Skeletal muscle satellite cell (primary cell): ENCODE data around the gene STUM.

ENCODE experiments used
- H3K27me3 ChIP-seq: 2 replicates; pipeline ENCODE4 v1.7.0; 2013; ENCODE audit warnings: low read length; ENCODE audit not compliant: control insufficient read depth, insufficient read depth
- H3K36me3 ChIP-seq: 2 replicates; pipeline ENCODE4 v1.7.0; 2013; ENCODE audit warnings: mild to moderate bottlenecking, control low read depth, low read length; ENCODE audit not compliant: insufficient read depth
- H3K4me1 ChIP-seq: 2 replicates; pipeline ENCODE4 v1.7.0; 2013; ENCODE audit warnings: low read length; ENCODE audit not compliant: control insufficient read depth, insufficient read depth
- H3K4me2 ChIP-seq: 2 replicates; pipeline ENCODE4 v1.7.0; 2013; ENCODE audit warnings: mild to moderate bottlenecking, low read length
- H3K4me3 ChIP-seq: 2 replicates; pipeline ENCODE4 v1.7.0; 2013; ENCODE audit warnings: low read length
- H3K9ac ChIP-seq: 2 replicates; pipeline ENCODE4 v1.7.0; 2013; ENCODE audit warnings: mild to moderate bottlenecking, low read depth, low read length, moderate library complexity
- H3K9me3 ChIP-seq: replicated peaks from 2 replicates; pipeline ENCODE4 v1.7.0; 2013; ENCODE audit warnings: mild to moderate bottlenecking, control low read depth, low read length

The STUM gene

GRCh38 chr1:226602186-226603021 is 53.8 kb downstream of the STUM start:
- peak overlapping the region; percentile 73 for H3K4me2 ChIP-seq
- peaks cover 17% of the 10 kb centered on the region for H3K4me1 ChIP-seq
- H3K27me3 ChIP-seq: peaks cover 42% of the 10 kb centered on the region
- peak overlapping the region; percentile 25 for H3K4me3 ChIP-seq
- H3K9me3 ChIP-seq: no peaks in the 10 kb centered on the region
- H3K9ac ChIP-seq: no peak overlapping the region
- H3K36me3 ChIP-seq: no peaks in the 10 kb centered on the region

GRCh38 chr1:226603022-226603857 is 54.7 kb downstream of the STUM start:
- Histone ChIP-seq H3K4me2 (peak overlapping the region; percentile 73), H3K36me3 (no peaks in the 10 kb centered on the region), H3K9ac (no peak overlapping the region), H3K9me3 (no peaks in the 10 kb centered on the region), H3K4me1 (peaks cover 17% of the 10 kb centered on the region), H3K4me3 (peak overlapping the region; percentile 25), H3K27me3 (peaks cover 37% of the 10 kb centered on the region)

- peaks cover 36% of the 10 kb centered on the region for H3K27me3 ChIP-seq
Measured at GRCh38 chr1:226603858-226604559, 55.4 kb downstream of the STUM start.

DNA sequence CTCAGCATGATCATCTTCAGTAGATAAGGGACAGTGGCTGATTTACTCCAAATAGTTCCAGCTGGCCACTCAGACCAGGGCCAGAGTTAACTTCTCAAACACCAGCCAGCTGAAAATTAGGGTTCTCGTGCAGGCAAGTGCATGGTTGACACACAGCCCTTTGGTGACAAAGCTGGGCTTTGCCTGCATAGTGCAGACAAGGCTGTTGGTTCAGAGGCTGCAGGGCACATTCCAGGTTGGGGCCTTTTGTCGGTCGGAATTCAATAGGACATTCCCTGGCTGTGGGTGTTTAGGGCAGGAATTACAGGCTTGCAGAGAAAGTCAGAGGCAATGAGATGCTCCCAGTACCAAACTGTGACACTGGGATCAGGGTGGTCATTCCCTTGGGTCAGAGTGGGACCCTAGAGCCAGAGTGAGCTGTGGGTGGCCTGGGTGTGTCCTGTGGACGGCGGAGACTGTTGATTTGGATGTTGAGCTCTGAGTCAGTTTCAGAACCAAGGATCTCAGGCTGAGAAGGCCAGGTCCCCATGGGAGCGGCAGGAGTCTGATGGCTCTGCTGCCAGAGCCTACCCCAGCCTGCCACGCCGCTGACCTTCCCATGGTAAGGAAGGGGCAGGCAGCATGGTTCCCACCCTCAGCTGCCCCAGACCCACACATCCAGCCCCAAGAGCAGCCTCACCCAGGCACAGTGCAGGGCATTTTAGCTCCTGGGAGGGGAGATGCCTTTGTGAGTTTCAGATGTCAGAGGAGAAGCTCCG is 56.2 kb downstream of the STUM start:
- H3K27me3 ChIP-seq: peaks cover 36% of the 10 kb centered on the region
- no peak overlapping the region for H3K4me3 ChIP-seq
- peaks cover 17% of the 10 kb centered on the region for H3K4me1 ChIP-seq
- no peaks in the 10 kb centered on the region for H3K9me3 ChIP-seq
- H3K4me2 ChIP-seq: no peak overlapping the region
- H3K36me3 ChIP-seq: no peaks in the 10 kb centered on the region
- H3K9ac ChIP-seq: no peak overlapping the region

More at GRCh38 chr1:226603858-226604559, 55.4 kb downstream of the STUM start:
- Histone ChIP-seq H3K36me3 (no peaks in the 10 kb centered on the region), H3K9ac (no peak overlapping the region), H3K4me2 (peak overlapping the region; percentile 73), H3K9me3 (no peaks in the 10 kb centered on the region), H3K4me3 (no peak overlapping the region), H3K4me1 (peaks cover 17% of the 10 kb centered on the region)

- Histone ChIP-seq H3K9me3 (no peaks in the 10 kb centered on the region), H3K4me3 (no peak overlapping the region), H3K9ac (no peak overlapping the region), H3K4me2 (no peak overlapping the region), H3K27me3 (peaks cover 37% of the 10 kb centered on the region), H3K36me3 (no peaks in the 10 kb centered on the region), H3K4me1 (peaks cover 17% of the 10 kb centered on the region)
Measured at GRCh38 chr1:226605318-226605950, 56.9 kb downstream of the STUM start.

- H3K4me1 ChIP-seq: peaks cover 17% of the 10 kb centered on the region
- no peaks in the 10 kb centered on the region for H3K36me3 ChIP-seq
- no peak overlapping the region for H3K4me3 ChIP-seq
- H3K4me2 ChIP-seq: no peak overlapping the region
- H3K9ac ChIP-seq: no peak overlapping the region
- no peaks in the 10 kb centered on the region for H3K9me3 ChIP-seq
- peaks cover 49% of the 10 kb centered on the region for H3K27me3 ChIP-seq
Measured at GRCh38 chr1:226606311-226607267, 58.0 kb downstream of the STUM start.

GRCh38 chr1:226607268-226607660 is 58.7 kb downstream of the STUM start:
- Histone ChIP-seq H3K9me3 (no peaks in the 10 kb centered on the region), H3K4me3 (no peak overlapping the region), H3K27me3 (peaks cover 53% of the 10 kb centered on the region), H3K4me1 (peaks cover 14% of the 10 kb centered on the region), H3K4me2 (no peak overlapping the region), H3K9ac (no peak overlapping the region), H3K36me3 (no peaks in the 10 kb centered on the region)

DNA sequence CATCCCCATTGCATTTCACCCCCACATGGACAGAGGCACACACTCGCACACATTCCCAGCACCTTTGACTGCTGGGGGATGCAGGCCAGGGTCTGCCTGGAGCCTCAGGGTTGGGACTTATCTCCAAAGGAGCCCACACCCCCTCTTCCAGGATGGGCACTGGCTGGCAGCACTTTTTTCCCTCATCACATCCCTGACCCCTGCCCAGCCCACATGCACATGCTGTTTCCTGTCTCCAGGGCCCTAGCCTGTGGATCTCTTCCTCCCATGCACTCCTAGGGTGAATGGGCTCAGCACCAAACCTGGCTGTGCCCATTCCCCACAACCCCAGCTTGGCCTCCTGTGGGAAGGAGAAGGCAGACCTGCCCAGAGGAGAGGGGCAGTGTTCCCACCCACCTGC is 59.3 kb downstream of the STUM start:
- Histone ChIP-seq H3K36me3 (no peaks in the 10 kb centered on the region), H3K4me1 (peaks cover 9% of the 10 kb centered on the region), H3K27me3 (peaks cover 58% of the 10 kb centered on the region), H3K9ac (no peak overlapping the region), H3K9me3 (no peaks in the 10 kb centered on the region), H3K4me2 (no peak overlapping the region), H3K4me3 (no peak overlapping the region)

DNA sequence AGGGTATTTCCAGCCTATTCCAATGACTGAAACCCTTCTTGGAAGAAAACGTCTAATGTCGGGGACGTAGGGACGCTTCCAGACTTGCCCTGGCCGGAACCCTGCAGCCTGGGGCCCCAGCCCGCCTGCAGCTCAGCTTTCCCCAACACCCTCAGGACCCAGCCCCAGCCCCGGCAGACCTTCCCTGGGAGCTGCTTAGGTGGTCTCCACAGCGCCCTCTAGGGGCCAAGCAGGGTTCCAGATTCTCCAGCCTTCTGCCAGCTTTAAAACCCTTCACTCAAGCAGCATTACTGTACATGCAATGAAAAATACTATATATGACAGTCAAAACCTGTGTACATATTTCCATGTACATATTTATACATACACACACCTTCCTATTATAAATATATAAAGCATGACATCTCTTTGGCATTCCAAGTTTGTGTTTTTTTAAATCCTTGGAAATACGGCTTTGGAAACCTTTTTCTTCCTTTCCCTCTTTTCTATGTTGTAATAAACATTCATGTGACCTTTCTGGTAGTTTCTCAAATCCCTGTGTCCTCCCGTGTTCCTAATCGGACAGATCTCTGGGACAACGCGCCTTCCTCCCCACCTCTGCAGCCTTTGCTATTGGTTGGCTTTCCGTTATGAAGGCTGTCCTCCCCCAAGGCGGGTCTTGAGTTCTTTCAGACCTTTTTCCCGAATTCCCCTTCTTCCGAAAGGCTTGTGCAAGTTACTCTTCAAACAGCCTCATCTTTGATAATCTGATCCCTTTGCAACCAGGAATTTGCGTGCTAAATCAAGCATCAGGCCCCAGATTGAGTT is 60.3 kb downstream of the STUM start:
- Histone ChIP-seq H3K4me2 (no peak overlapping the region), H3K9ac (no peak overlapping the region), H3K27me3 (peaks cover 65% of the 10 kb centered on the region), H3K36me3 (no peaks in the 10 kb centered on the region), H3K4me1 (no peaks in the 10 kb centered on the region), H3K9me3 (no peaks in the 10 kb centered on the region), H3K4me3 (no peak overlapping the region)
